ENCODE results near the gene TLCD5.

Gene TLCD5

DNA sequence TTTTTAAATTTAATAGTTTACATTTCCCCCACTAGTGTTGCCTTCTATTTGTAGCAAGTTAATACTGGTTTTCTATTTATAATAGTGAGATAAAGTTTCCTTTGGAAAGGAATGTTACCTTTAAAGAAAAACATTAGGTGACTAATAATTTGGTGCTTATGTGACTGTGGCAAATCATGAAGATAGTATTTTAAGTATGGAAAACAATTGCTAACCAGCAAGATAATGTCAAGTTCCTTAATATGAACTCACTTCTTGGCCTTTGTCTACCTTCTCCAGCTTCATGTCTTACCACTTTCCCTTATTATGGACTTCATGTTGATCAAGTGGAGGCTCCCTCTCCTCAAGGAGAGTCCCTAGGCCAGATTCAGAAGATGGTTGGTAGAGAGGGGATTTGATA, 38.3 kb downstream of the TLCD5 start:
- Histone ChIP-seq H3K9me2 (ENCODE audit: low read depth, low read length) (no peaks in the 10 kb centered on the region), H3F3A (ENCODE audit: insufficient read depth, low read length) (no peaks in the 10 kb centered on the region), H2AFZ (ENCODE audit: low read length) (no peak overlapping the region), H3K4me1 (ENCODE audit: insufficient read depth, low read length, severe bottlenecking) (no peaks in the 10 kb centered on the region), H3K27me3 (ENCODE audit: insufficient read depth, low read length) (no peaks in the 10 kb centered on the region; the same call in 1 of the 2 replicates), H3K36me3 (ENCODE audit: insufficient read depth, low read length) (no peaks in the 10 kb centered on the region), H3K79me2 (ENCODE audit: insufficient read depth, low read length) (no peaks in the 10 kb centered on the region), H4K20me1 (ENCODE audit: insufficient read depth, low read length) (no peaks in the 10 kb centered on the region), H3K4me2 (ENCODE audit: low read length) (no peak overlapping the region), H3K27ac (ENCODE audit: low read depth, low read length, poor library complexity, severe bottlenecking) (no peak overlapping the region), H3K9me3 (ENCODE audit: low read length) (no peaks in the 10 kb centered on the region), H3K9ac (ENCODE audit: low read length) (no peak overlapping the region), H3K4me3 (ENCODE audit: low read depth, low read length, poor library complexity, severe bottlenecking) (no peak overlapping the region)
- TF ChIP-seq, protein P1, sequence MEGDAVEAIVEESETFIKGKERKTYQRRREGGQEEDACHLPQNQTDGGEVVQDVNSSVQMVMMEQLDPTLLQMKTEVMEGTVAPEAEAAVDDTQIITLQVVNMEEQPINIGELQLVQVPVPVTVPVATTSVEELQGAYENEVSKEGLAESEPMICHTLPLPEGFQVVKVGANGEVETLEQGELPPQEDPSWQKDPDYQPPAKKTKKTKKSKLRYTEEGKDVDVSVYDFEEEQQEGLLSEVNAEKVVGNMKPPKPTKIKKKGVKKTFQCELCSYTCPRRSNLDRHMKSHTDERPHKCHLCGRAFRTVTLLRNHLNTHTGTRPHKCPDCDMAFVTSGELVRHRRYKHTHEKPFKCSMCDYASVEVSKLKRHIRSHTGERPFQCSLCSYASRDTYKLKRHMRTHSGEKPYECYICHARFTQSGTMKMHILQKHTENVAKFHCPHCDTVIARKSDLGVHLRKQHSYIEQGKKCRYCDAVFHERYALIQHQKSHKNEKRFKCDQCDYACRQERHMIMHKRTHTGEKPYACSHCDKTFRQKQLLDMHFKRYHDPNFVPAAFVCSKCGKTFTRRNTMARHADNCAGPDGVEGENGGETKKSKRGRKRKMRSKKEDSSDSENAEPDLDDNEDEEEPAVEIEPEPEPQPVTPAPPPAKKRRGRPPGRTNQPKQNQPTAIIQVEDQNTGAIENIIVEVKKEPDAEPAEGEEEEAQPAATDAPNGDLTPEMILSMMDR (IDR thresholded peaks at IDR 0.05; ENCODE audit: low read length): no peak
- TF ChIP-seq EZH2 (IDR thresholded peaks at IDR 0.05; ENCODE audit: borderline replicate concordance, low read length): no peak

DNA sequence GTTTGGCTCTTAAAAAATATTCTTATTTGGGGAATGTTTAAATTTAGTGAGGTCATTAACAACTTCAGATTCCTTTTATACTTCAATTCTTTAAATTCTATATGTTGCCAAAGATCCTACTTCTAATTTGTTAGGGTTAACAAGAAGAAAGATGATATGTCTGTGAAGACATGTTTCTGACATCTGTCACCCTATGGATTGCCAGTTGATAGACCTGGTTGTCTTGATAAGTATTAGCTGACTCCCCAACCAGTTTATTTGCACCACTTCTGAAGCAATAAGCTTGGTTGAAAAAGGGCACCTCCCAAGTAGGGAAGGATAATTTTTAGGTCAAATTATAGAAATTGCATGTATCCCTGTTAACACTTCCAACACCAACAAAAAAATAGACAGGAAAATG, 40.4 kb downstream of the TLCD5 start:
- Histone ChIP-seq H4K20me1 (ENCODE audit: insufficient read depth, low read length) (no peaks in the 10 kb centered on the region), H3K4me1 (ENCODE audit: insufficient read depth, low read length, severe bottlenecking) (no peaks in the 10 kb centered on the region), H3F3A (ENCODE audit: insufficient read depth, low read length) (no peaks in the 10 kb centered on the region), H3K4me2 (ENCODE audit: low read length) (no peak overlapping the region), H3K9ac (ENCODE audit: low read length) (no peak overlapping the region), H3K27me3 (ENCODE audit: insufficient read depth, low read length) (no peaks in the 10 kb centered on the region; the same call in 1 of the 2 replicates), H3K36me3 (ENCODE audit: insufficient read depth, low read length) (no peaks in the 10 kb centered on the region), H3K9me2 (ENCODE audit: low read depth, low read length) (no peaks in the 10 kb centered on the region), H2AFZ (ENCODE audit: low read length) (no peak overlapping the region), H3K4me3 (ENCODE audit: low read depth, low read length, poor library complexity, severe bottlenecking) (no peak overlapping the region), H3K9me3 (ENCODE audit: low read length) (no peaks in the 10 kb centered on the region), H3K27ac (ENCODE audit: low read depth, low read length, poor library complexity, severe bottlenecking) (no peak overlapping the region), H3K79me2 (ENCODE audit: insufficient read depth, low read length) (no peaks in the 10 kb centered on the region)
- TF ChIP-seq, protein P1 (IDR thresholded peaks at IDR 0.05; ENCODE audit: low read length): no peak
- no peak for TF ChIP-seq EZH2 (IDR thresholded peaks at IDR 0.05; ENCODE audit: borderline replicate concordance, low read length)

DNA sequence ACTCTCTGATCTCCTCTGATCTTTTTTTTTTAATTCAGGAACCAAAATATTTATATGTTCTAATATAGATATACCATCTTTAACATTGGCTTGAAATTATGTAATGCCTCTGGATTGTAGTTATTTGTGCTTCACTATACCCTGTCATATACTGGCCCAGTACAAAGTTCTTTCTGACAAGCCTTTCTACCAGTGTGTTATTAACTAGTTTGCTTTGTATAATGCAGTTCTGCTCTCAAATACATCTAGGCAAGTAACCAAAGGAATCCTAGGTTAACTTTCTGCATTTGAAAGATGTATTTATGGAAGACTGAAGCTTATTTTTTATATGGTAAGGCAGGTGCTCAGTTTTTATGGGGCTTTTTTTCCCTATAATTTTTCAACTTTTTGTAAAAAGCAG, 47.2 kb downstream of the TLCD5 start:
- TF ChIP-seq, protein P1 (IDR thresholded peaks at IDR 0.05; ENCODE audit: low read length): no peak
- TF ChIP-seq EZH2 (IDR thresholded peaks at IDR 0.05; ENCODE audit: borderline replicate concordance, low read length): no peak
- Histone ChIP-seq H3K27me3 (ENCODE audit: insufficient read depth, low read length) (no peaks in the 10 kb centered on the region), H4K20me1 (ENCODE audit: insufficient read depth, low read length) (no peaks in the 10 kb centered on the region), H3K4me3 (ENCODE audit: low read depth, low read length, poor library complexity, severe bottlenecking) (no peak overlapping the region), H3K9me3 (ENCODE audit: low read length) (no peaks in the 10 kb centered on the region), H3K36me3 (ENCODE audit: insufficient read depth, low read length) (no peaks in the 10 kb centered on the region), H3K9me2 (ENCODE audit: low read depth, low read length) (no peaks in the 10 kb centered on the region), H3K4me2 (ENCODE audit: low read length) (no peak overlapping the region), H3F3A (ENCODE audit: insufficient read depth, low read length) (no peaks in the 10 kb centered on the region), H3K27ac (ENCODE audit: low read depth, low read length, poor library complexity, severe bottlenecking) (no peak overlapping the region), H2AFZ (ENCODE audit: low read length) (no peak overlapping the region), H3K9ac (ENCODE audit: low read length) (no peak overlapping the region), H3K4me1 (ENCODE audit: insufficient read depth, low read length, severe bottlenecking) (no peaks in the 10 kb centered on the region), H3K79me2 (ENCODE audit: insufficient read depth, low read length) (no peaks in the 10 kb centered on the region)

Data from OCI-LY1 (cell line).